ENCODE measurements around the gene MLST8. TPM values are rescaled to one million over a fixed set of nuclear protein-coding genes. Genes with fewer than 3 reads are reported as not detected.

The MLST8 gene
- polyA plus RNA-seq, 3 donors = 29.9 to 54.3 (median 30.5) TPM

GRCh38 chr16:2172688-2173335, 32.4 kb upstream of the MLST8 start:
- no peak for DNase-seq
- Mint-ChIP-seq H3K27me3 (ENCODE audit: low read depth in 3 of 3) (peaks cover 0 to 3% (median 0%) of the 10 kb centered on the region in 3 donors), H3K4me1 (no peaks in the 10 kb centered on the region), H3K9me3 (no peaks in the 10 kb centered on the region), H3K4me3 (no peak overlapping the region), H3K36me3 (peaks cover 44 to 79% of the 10 kb centered on the region in 2 donors), H3K27ac (no peak overlapping the region)
- no peak overlapping the region for H3K27ac ChIP-seq (ENCODE audit: low read depth in 1 of 2, low read length in 2 of 2)
- no peaks in the 10 kb centered on the region for H4K20me1 ChIP-seq (ENCODE audit: insufficient read depth, low read length)
- peaks cover 78 to 95% of the 10 kb centered on the region in 2 donors for H3K36me3 ChIP-seq (replicated peaks in 1 of 2; ENCODE audit: control insufficient read depth in 1 of 2, insufficient read depth in 2 of 2, low read length in 2 of 2)
- H3K79me2 ChIP-seq (ENCODE audit: insufficient read depth, low read length) = no peaks in the 10 kb centered on the region
- no peaks in the 10 kb centered on the region for H3K9me3 ChIP-seq (replicated peaks in 1 of 2; ENCODE audit: control insufficient read depth in 1 of 2, insufficient read depth in 1 of 2, low read length in 2 of 2)
- H3K4me1 ChIP-seq (ENCODE audit: control insufficient read depth in 1 of 2, insufficient read depth in 2 of 2, low read length in 2 of 2) = no peaks in the 10 kb centered on the region
- no peak for TF ChIP-seq CTCF (IDR thresholded peaks at IDR 0.05)
- no peak overlapping the region for H3K9ac ChIP-seq (ENCODE audit: insufficient read depth, low read length, poor library complexity, severe bottlenecking)
- intact Hi-C loops (cut with micrococcal nuclease) = no loop called here
- H2AFZ ChIP-seq (ENCODE audit: insufficient read depth, low read depth, low read length, poor library complexity, severe bottlenecking) = no peak overlapping the region
- 98% methylated on average over 28 of the region's 29 CpGs for WGBS (ENCODE audit: insufficient coverage)
- no peak overlapping the region for H3K4me2 ChIP-seq (replicated peaks; ENCODE audit: extremely low read depth, low read length, poor library complexity, severe bottlenecking)
- no peaks in the 10 kb centered on the region for H3K27me3 ChIP-seq (ENCODE audit: control insufficient read depth in 2 of 2, insufficient read depth in 2 of 2, low read length in 2 of 2)
- no peak overlapping the region for H3K4me3 ChIP-seq (replicated peaks in 1 of 3; ENCODE audit: low read depth in 2 of 3, low read length in 3 of 3)

- Mint-ChIP-seq H3K27ac (no peak overlapping the region), H3K36me3 (peaks cover 40 to 74% of the 10 kb centered on the region in 2 donors), H3K4me1 (no peaks in the 10 kb centered on the region), H3K27me3 (ENCODE audit: low read depth in 3 of 3) (no peaks in the 10 kb centered on the region), H3K9me3 (no peaks in the 10 kb centered on the region), H3K4me3 (no peak overlapping the region)
- H3K27ac ChIP-seq (ENCODE audit: low read depth in 1 of 2, low read length in 2 of 2) = no peak overlapping the region
- no peaks in the 10 kb centered on the region for H3K79me2 ChIP-seq (ENCODE audit: insufficient read depth, low read length)
- H3K36me3 ChIP-seq (replicated peaks in 1 of 2; ENCODE audit: control insufficient read depth in 1 of 2, insufficient read depth in 2 of 2, low read length in 2 of 2) = peaks cover 72 to 91% of the 10 kb centered on the region in 2 donors
- intact Hi-C loops (cut with micrococcal nuclease) = no loop called here
- no peak overlapping the region for H2AFZ ChIP-seq (ENCODE audit: insufficient read depth, low read depth, low read length, poor library complexity, severe bottlenecking)
- no peak for TF ChIP-seq CTCF (IDR thresholded peaks at IDR 0.05)
- H3K27me3 ChIP-seq (ENCODE audit: control insufficient read depth in 2 of 2, insufficient read depth in 2 of 2, low read length in 2 of 2) = no peaks in the 10 kb centered on the region
- 98% methylated on average over 13 of the region's 14 CpGs for WGBS (ENCODE audit: insufficient coverage)
- no peaks in the 10 kb centered on the region for H4K20me1 ChIP-seq (ENCODE audit: insufficient read depth, low read length)
- no peaks in the 10 kb centered on the region for H3K4me1 ChIP-seq (ENCODE audit: control insufficient read depth in 1 of 2, insufficient read depth in 2 of 2, low read length in 2 of 2)
- H3K4me2 ChIP-seq (replicated peaks; ENCODE audit: extremely low read depth, low read length, poor library complexity, severe bottlenecking) = no peak overlapping the region
- no peak overlapping the region for H3K9ac ChIP-seq (ENCODE audit: insufficient read depth, low read length, poor library complexity, severe bottlenecking)
- H3K9me3 ChIP-seq (replicated peaks in 1 of 2; ENCODE audit: control insufficient read depth in 1 of 2, insufficient read depth in 1 of 2, low read length in 2 of 2) = no peaks in the 10 kb centered on the region
- no peak overlapping the region for H3K4me3 ChIP-seq (replicated peaks in 1 of 3; ENCODE audit: low read depth in 2 of 3, low read length in 3 of 3)
- DNase-seq = no peak
Observed at GRCh38 chr16:2173366-2173765, 31.9 kb upstream of the MLST8 start.

Data from CD14-positive monocyte (primary cell).